GM23338 (cell line): ENCODE results near the gene AMOTL1. TPM values are rescaled to one million over a fixed set of nuclear protein-coding genes. Genes with fewer than 3 reads are reported as not detected.

Experiments
- ATAC-seq: fragments of 200-7000 bp; cut with Tn5 transposase; 3 replicates; pipeline ENCODE4 v1.9.1; 2020
- DNase-seq: peaks from one replicate; pipeline ENCODE4 v3.0.0-alpha.2; 2015; ENCODE audit warnings: low spot score
- H2AFZ ChIP-seq: fragments of 200-600 bp; sonication (generic); 2 replicates; pipeline ENCODE4 v1.8.0; 2016; ENCODE audit warnings: antibody characterized with exemption, mild to moderate bottlenecking, moderate library complexity
- H3F3A ChIP-seq: fragments of 200-600 bp; sonication (generic); replicated peaks from 2 replicates; pipeline ENCODE4 v1.8.0; 2017; ENCODE audit warnings: antibody characterized with exemption, mixed run types, low read depth
- H3K27ac ChIP-seq: fragments of 200-600 bp; sonication (generic); 2 replicates; pipeline ENCODE4 v1.6.1; 2016; ENCODE audit warnings: low read depth
- H3K27me3 ChIP-seq: fragments of 200-600 bp; sonication (generic); 2 replicates; pipeline ENCODE4 v1.8.0; 2016; ENCODE audit warnings: mild to moderate bottlenecking, mixed run types, moderate library complexity; ENCODE audit not compliant: insufficient read depth
- H3K36me3 ChIP-seq: fragments of 200-600 bp; sonication (generic); 2 replicates; pipeline ENCODE4 v1.8.0; 2016; ENCODE audit warnings: mild to moderate bottlenecking; ENCODE audit not compliant: insufficient read depth
- H3K4me1 ChIP-seq: fragments of 200-600 bp; sonication (generic); 2 replicates; pipeline ENCODE4 v1.8.0; 2016; ENCODE audit warnings: mild to moderate bottlenecking, moderate library complexity; ENCODE audit not compliant: insufficient read depth
- H3K4me2 ChIP-seq: fragments of 200-600 bp; sonication (generic); 2 replicates; pipeline ENCODE4 v1.7.1; 2017; ENCODE audit warnings: mixed run types
- H3K4me3 ChIP-seq: fragments of 200-600 bp; sonication (generic); 2 replicates; pipeline ENCODE4 v1.6.1; 2016; ENCODE audit warnings: mixed run types
- H3K79me2 ChIP-seq: fragments of 200-600 bp; sonication (generic); replicated peaks from 2 replicates; pipeline ENCODE4 v1.8.0; 2017; ENCODE audit warnings: mild to moderate bottlenecking; ENCODE audit not compliant: insufficient read depth
- H3K9me2 ChIP-seq: fragments of 200-600 bp; sonication (generic); 2 replicates; pipeline ENCODE4 v1.8.0; 2017; ENCODE audit not compliant: insufficient read depth
- H4K20me1 ChIP-seq: fragments of 200-600 bp; sonication (generic); replicated peaks from 2 replicates; pipeline ENCODE4 v1.8.0; 2017; ENCODE audit warnings: mild to moderate bottlenecking; ENCODE audit not compliant: insufficient read depth
- H3K27ac Mint-ChIP-seq: 2 replicates; pipeline ENCODE4 v1.8.0; 2020; ENCODE audit warnings: inconsistent platforms, mild to moderate bottlenecking, moderate library complexity, mixed read lengths
- H3K27me3 Mint-ChIP-seq: 3 replicates; pipeline ENCODE4 v1.8.0; 2022; ENCODE audit warnings: low read depth, mild to moderate bottlenecking, moderate library complexity, mixed read lengths, inconsistent platforms; ENCODE audit not compliant: insufficient read depth, poor library complexity
- H3K36me3 Mint-ChIP-seq: 3 replicates; pipeline ENCODE4 v1.8.0; 2021; ENCODE audit warnings: low read depth, mild to moderate bottlenecking, inconsistent platforms, moderate library complexity, mixed read lengths
- H3K4me1 Mint-ChIP-seq: 3 replicates; pipeline ENCODE4 v1.8.0; 2020; ENCODE audit warnings: mild to moderate bottlenecking, inconsistent platforms, mixed read lengths
- H3K4me3 Mint-ChIP-seq: 3 replicates; pipeline ENCODE4 v1.8.0; 2021; ENCODE audit warnings: moderate library complexity, mild to moderate bottlenecking, inconsistent platforms, mixed read lengths
- H3K9me3 Mint-ChIP-seq: 3 replicates; pipeline ENCODE4 v1.8.0; 2020; ENCODE audit warnings: moderate library complexity, mild to moderate bottlenecking, inconsistent platforms, mixed read lengths
- CREB1 ChIP-seq: fragments of 250-450 bp; sonication (Bioruptor Pico); IDR thresholded peaks from 2 replicates; pipeline ENCODE4 v1.5.0; 2020; ENCODE audit warnings: low read depth, mild to moderate bottlenecking, moderate library complexity
- JUNB ChIP-seq: IDR thresholded peaks from one replicate; pipeline ENCODE4 v1.6.1; 2016; ENCODE audit warnings: antibody characterized with exemption; ENCODE audit not compliant: unreplicated experiment
- ZNF114 ChIP-seq: fragments of 250-450 bp; sonication (Bioruptor Pico); IDR thresholded peaks from 2 replicates; pipeline ENCODE4 v1.5.0; 2020; ENCODE audit warnings: mild to moderate bottlenecking, moderate library complexity
- ZNF331 ChIP-seq: fragments of 250-450 bp; sonication (Bioruptor Pico); IDR thresholded peaks from 2 replicates; pipeline ENCODE4 v1.5.0; 2020; ENCODE audit warnings: low read depth, mild to moderate bottlenecking, moderate library complexity
- polyA plus RNA-seq: library from polyadenylated mRNA; unstranded; fragments of >200 nt; fragmentation: Nextera tagmentation; extraction: Ambion mirVana; gene quantifications from 2 replicates; pipeline ENCODE4 v1.2.1, GENCODE V29; 2016
- total RNA-seq: library from RNA; depleted of rRNA; stranded (reverse); fragments of >200 nt; shearing (Covaris generic); gene quantifications from 2 replicates; pipeline ENCODE4 v1.2.3, GENCODE V29; 2014
- TF ChIP-seq, protein P1 (sequence below): fragments of 250-450 bp; sonication (Bioruptor Pico); IDR thresholded peaks from 2 replicates; pipeline ENCODE4 v1.5.0; 2020; ENCODE audit warnings: mild to moderate bottlenecking, moderate library complexity
- TF ChIP-seq, protein P2 (sequence below): IDR thresholded peaks from one replicate; pipeline ENCODE4 v1.6.1; 2018; ENCODE audit warnings: antibody characterized with exemption; ENCODE audit not compliant: unreplicated experiment

The AMOTL1 gene
- total and polyA plus RNA-seq, 2 experiments from 2014 or later = 4.3 to 18.7 TPM

DNA sequence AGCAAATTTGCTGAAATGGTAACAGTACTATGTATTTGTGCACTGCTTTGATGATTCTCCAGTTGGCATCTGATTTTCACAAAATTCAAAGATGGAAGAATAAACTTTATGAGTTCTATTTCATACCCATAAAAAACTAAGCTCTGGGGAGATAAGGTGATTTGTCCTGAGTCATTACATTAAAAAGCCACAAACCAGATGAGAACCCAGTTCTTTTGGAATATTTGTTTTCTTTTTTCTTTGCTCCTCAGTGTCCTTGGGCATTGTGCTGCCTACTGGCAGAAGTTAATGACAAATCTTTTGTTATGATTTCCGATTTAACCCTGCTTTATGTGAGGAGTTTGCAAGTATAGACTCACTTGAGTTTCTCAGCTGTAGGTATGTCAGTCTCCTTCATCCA is 45.4 kb upstream of the AMOTL1 start (continued):
- TF ChIP-seq, protein P1, sequence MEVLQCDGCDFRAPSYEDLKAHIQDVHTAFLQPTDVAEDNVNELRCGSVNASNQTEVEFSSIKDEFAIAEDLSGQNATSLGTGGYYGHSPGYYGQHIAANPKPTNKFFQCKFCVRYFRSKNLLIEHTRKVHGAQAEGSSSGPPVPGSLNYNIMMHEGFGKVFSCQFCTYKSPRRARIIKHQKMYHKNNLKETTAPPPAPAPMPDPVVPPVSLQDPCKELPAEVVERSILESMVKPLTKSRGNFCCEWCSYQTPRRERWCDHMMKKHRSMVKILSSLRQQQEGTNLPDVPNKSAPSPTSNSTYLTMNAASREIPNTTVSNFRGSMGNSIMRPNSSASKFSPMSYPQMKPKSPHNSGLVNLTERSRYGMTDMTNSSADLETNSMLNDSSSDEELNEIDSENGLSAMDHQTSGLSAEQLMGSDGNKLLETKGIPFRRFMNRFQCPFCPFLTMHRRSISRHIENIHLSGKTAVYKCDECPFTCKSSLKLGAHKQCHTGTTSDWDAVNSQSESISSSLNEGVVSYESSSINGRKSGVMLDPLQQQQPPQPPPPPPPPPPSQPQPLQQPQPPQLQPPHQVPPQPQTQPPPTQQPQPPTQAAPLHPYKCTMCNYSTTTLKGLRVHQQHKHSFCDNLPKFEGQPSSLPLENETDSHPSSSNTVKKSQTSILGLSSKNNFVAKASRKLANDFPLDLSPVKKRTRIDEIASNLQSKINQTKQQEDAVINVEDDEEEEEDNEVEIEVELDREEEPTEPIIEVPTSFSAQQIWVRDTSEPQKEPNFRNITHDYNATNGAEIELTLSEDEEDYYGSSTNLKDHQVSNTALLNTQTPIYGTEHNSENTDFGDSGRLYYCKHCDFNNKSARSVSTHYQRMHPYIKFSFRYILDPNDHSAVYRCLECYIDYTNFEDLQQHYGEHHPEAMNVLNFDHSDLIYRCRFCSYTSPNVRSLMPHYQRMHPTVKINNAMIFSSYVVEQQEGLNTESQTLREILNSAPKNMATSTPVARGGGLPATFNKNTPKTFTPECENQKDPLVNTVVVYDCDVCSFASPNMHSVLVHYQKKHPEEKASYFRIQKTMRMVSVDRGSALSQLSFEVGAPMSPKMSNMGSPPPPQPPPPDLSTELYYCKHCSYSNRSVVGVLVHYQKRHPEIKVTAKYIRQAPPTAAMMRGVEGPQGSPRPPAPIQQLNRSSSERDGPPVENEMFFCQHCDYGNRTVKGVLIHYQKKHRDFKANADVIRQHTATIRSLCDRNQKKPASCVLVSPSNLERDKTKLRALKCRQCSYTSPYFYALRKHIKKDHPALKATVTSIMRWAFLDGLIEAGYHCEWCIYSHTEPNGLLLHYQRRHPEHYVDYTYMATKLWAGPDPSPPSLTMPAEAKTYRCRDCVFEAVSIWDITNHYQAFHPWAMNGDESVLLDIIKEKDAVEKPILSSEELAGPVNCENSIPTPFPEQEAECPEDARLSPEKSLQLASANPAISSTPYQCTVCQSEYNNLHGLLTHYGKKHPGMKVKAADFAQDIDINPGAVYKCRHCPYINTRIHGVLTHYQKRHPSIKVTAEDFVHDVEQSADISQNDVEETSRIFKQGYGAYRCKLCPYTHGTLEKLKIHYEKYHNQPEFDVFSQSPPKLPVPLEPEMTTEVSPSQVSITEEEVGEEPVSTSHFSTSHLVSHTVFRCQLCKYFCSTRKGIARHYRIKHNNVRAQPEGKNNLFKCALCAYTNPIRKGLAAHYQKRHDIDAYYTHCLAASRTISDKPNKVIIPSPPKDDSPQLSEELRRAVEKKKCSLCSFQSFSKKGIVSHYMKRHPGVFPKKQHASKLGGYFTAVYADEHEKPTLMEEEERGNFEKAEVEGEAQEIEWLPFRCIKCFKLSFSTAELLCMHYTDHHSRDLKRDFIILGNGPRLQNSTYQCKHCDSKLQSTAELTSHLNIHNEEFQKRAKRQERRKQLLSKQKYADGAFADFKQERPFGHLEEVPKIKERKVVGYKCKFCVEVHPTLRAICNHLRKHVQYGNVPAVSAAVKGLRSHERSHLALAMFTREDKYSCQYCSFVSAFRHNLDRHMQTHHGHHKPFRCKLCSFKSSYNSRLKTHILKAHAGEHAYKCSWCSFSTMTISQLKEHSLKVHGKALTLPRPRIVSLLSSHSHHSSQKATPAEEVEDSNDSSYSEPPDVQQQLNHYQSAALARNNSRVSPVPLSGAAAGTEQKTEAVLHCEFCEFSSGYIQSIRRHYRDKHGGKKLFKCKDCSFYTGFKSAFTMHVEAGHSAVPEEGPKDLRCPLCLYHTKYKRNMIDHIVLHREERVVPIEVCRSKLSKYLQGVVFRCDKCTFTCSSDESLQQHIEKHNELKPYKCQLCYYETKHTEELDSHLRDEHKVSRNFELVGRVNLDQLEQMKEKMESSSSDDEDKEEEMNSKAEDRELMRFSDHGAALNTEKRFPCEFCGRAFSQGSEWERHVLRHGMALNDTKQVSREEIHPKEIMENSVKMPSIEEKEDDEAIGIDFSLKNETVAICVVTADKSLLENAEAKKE = no peak
- TF ChIP-seq CREB1 (no peak), ZNF114 (CRISPR knock-in tag) (no peak), JUNB (no peak)
- TF ChIP-seq, protein P2, sequence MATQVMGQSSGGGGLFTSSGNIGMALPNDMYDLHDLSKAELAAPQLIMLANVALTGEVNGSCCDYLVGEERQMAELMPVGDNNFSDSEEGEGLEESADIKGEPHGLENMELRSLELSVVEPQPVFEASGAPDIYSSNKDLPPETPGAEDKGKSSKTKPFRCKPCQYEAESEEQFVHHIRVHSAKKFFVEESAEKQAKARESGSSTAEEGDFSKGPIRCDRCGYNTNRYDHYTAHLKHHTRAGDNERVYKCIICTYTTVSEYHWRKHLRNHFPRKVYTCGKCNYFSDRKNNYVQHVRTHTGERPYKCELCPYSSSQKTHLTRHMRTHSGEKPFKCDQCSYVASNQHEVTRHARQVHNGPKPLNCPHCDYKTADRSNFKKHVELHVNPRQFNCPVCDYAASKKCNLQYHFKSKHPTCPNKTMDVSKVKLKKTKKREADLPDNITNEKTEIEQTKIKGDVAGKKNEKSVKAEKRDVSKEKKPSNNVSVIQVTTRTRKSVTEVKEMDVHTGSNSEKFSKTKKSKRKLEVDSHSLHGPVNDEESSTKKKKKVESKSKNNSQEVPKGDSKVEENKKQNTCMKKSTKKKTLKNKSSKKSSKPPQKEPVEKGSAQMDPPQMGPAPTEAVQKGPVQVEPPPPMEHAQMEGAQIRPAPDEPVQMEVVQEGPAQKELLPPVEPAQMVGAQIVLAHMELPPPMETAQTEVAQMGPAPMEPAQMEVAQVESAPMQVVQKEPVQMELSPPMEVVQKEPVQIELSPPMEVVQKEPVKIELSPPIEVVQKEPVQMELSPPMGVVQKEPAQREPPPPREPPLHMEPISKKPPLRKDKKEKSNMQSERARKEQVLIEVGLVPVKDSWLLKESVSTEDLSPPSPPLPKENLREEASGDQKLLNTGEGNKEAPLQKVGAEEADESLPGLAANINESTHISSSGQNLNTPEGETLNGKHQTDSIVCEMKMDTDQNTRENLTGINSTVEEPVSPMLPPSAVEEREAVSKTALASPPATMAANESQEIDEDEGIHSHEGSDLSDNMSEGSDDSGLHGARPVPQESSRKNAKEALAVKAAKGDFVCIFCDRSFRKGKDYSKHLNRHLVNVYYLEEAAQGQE = no peak

DNA sequence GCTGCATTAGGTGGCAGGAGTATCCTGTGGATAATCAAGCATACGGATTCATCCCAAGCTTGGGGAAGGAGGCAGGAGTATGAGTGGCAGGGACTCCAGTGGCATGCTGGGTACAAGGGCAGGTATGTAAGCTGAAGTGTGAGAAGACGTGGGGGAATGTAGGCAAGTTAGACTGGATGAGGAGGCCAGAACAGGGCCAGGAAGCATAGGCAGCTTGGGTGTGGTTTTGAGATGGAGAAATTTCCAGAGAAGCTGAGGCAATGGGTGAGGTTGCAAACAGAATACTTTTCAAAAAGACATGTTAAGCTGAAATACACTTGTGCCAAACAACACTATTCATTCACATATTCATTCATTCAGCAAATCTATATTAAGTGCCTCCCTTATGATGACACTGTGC is 43.1 kb upstream of the AMOTL1 start:
- Histone ChIP-seq H3K4me1 (no peaks in the 10 kb centered on the region; the same call in 1 of the 2 replicates), H3K9me2 (peaks cover 12% of the 10 kb centered on the region; the same call in 1 of the 2 replicates), H2AFZ (no peak overlapping the region), H3K4me3 (no peak overlapping the region), H4K20me1 (no peaks in the 10 kb centered on the region), H3K27ac (no peak overlapping the region), H3K36me3 (no peaks in the 10 kb centered on the region), H3K27me3 (no peaks in the 10 kb centered on the region), H3K79me2 (no peaks in the 10 kb centered on the region), H3K4me2 (no peak overlapping the region), H3F3A (no peaks in the 10 kb centered on the region)
- no peaks in the 10 kb centered on the region for H3K27me3 Mint-ChIP-seq
- H3K4me3 Mint-ChIP-seq = no peak overlapping the region
- DNase-seq (no peak), ATAC-seq (no peak)
- TF ChIP-seq, protein P2 = no peak
- no peak for TF ChIP-seq ZNF331 (CRISPR knock-in tag)
- no peak overlapping the region for H3K27ac Mint-ChIP-seq
- H3K4me1 Mint-ChIP-seq = peaks cover 8% of the 10 kb centered on the region
- H3K36me3 Mint-ChIP-seq = no peaks in the 10 kb centered on the region; the same call in 2 of the 3 replicates
- no peaks in the 10 kb centered on the region for H3K9me3 Mint-ChIP-seq
